GM23338 (cell line): Measurements from ENCODE around the gene ZFR2. TPM values are rescaled to one million over a fixed set of nuclear protein-coding genes. Genes with fewer than 3 reads are reported as not detected.

Source experiments
- ATAC-seq: fragments of 200-7000 bp; cut with Tn5 transposase; 3 replicates; pipeline ENCODE4 v1.9.1; 2020
- DNase-seq: peaks from one replicate; pipeline ENCODE4 v3.0.0-alpha.2; 2015; ENCODE audit warnings: low spot score
- H2AFZ ChIP-seq: fragments of 200-600 bp; sonication (generic); 2 replicates; pipeline ENCODE4 v1.8.0; 2016; ENCODE audit warnings: antibody characterized with exemption, mild to moderate bottlenecking, moderate library complexity
- H3F3A ChIP-seq: fragments of 200-600 bp; sonication (generic); replicated peaks from 2 replicates; pipeline ENCODE4 v1.8.0; 2017; ENCODE audit warnings: antibody characterized with exemption, mixed run types, low read depth
- H3K27ac ChIP-seq: fragments of 200-600 bp; sonication (generic); 2 replicates; pipeline ENCODE4 v1.6.1; 2016; ENCODE audit warnings: low read depth
- H3K27me3 ChIP-seq: fragments of 200-600 bp; sonication (generic); 2 replicates; pipeline ENCODE4 v1.8.0; 2016; ENCODE audit warnings: mild to moderate bottlenecking, mixed run types, moderate library complexity; ENCODE audit not compliant: insufficient read depth
- H3K36me3 ChIP-seq: fragments of 200-600 bp; sonication (generic); 2 replicates; pipeline ENCODE4 v1.8.0; 2016; ENCODE audit warnings: mild to moderate bottlenecking; ENCODE audit not compliant: insufficient read depth
- H3K4me1 ChIP-seq: fragments of 200-600 bp; sonication (generic); 2 replicates; pipeline ENCODE4 v1.8.0; 2016; ENCODE audit warnings: mild to moderate bottlenecking, moderate library complexity; ENCODE audit not compliant: insufficient read depth
- H3K4me2 ChIP-seq: fragments of 200-600 bp; sonication (generic); 2 replicates; pipeline ENCODE4 v1.7.1; 2017; ENCODE audit warnings: mixed run types
- H3K4me3 ChIP-seq: fragments of 200-600 bp; sonication (generic); 2 replicates; pipeline ENCODE4 v1.6.1; 2016; ENCODE audit warnings: mixed run types
- H3K79me2 ChIP-seq: fragments of 200-600 bp; sonication (generic); replicated peaks from 2 replicates; pipeline ENCODE4 v1.8.0; 2017; ENCODE audit warnings: mild to moderate bottlenecking; ENCODE audit not compliant: insufficient read depth
- H3K9me2 ChIP-seq: fragments of 200-600 bp; sonication (generic); 2 replicates; pipeline ENCODE4 v1.8.0; 2017; ENCODE audit not compliant: insufficient read depth
- H4K20me1 ChIP-seq: fragments of 200-600 bp; sonication (generic); replicated peaks from 2 replicates; pipeline ENCODE4 v1.8.0; 2017; ENCODE audit warnings: mild to moderate bottlenecking; ENCODE audit not compliant: insufficient read depth
- H3K27ac Mint-ChIP-seq: 2 replicates; pipeline ENCODE4 v1.8.0; 2020; ENCODE audit warnings: inconsistent platforms, mild to moderate bottlenecking, moderate library complexity, mixed read lengths
- H3K27me3 Mint-ChIP-seq: 3 replicates; pipeline ENCODE4 v1.8.0; 2022; ENCODE audit warnings: low read depth, mild to moderate bottlenecking, moderate library complexity, mixed read lengths, inconsistent platforms; ENCODE audit not compliant: insufficient read depth, poor library complexity
- H3K36me3 Mint-ChIP-seq: 3 replicates; pipeline ENCODE4 v1.8.0; 2021; ENCODE audit warnings: low read depth, mild to moderate bottlenecking, inconsistent platforms, moderate library complexity, mixed read lengths
- H3K4me1 Mint-ChIP-seq: 3 replicates; pipeline ENCODE4 v1.8.0; 2020; ENCODE audit warnings: mild to moderate bottlenecking, inconsistent platforms, mixed read lengths
- H3K4me3 Mint-ChIP-seq: 3 replicates; pipeline ENCODE4 v1.8.0; 2021; ENCODE audit warnings: moderate library complexity, mild to moderate bottlenecking, inconsistent platforms, mixed read lengths
- H3K9me3 Mint-ChIP-seq: 3 replicates; pipeline ENCODE4 v1.8.0; 2020; ENCODE audit warnings: moderate library complexity, mild to moderate bottlenecking, inconsistent platforms, mixed read lengths
- CREB1 ChIP-seq: fragments of 250-450 bp; sonication (Bioruptor Pico); IDR thresholded peaks from 2 replicates; pipeline ENCODE4 v1.5.0; 2020; ENCODE audit warnings: low read depth, mild to moderate bottlenecking, moderate library complexity
- EZH2 ChIP-seq: fragments of 200-600 bp; sonication (generic); IDR thresholded peaks from one replicate; pipeline ENCODE4 v1.8.0; 2017; ENCODE audit warnings: antibody characterized with exemption, mild to moderate bottlenecking, low read depth; ENCODE audit not compliant: unreplicated experiment
- POLR2AphosphoS5 ChIP-seq: IDR thresholded peaks from 2 replicates; pipeline ENCODE4 v1.6.1; 2016; ENCODE audit warnings: antibody characterized with exemption, low read depth
- STAT1 ChIP-seq: IDR thresholded peaks from one replicate; pipeline ENCODE4 v1.6.1; 2016; ENCODE audit warnings: antibody characterized with exemption; ENCODE audit not compliant: unreplicated experiment
- polyA plus RNA-seq: library from polyadenylated mRNA; unstranded; fragments of >200 nt; fragmentation: Nextera tagmentation; extraction: Ambion mirVana; gene quantifications from 2 replicates; pipeline ENCODE4 v1.2.1, GENCODE V29; 2016
- total RNA-seq: library from RNA; depleted of rRNA; stranded (reverse); fragments of >200 nt; shearing (Covaris generic); gene quantifications from 2 replicates; pipeline ENCODE4 v1.2.3, GENCODE V29; 2014
- TF ChIP-seq, protein P1 (sequence below): IDR thresholded peaks from 2 replicates; pipeline ENCODE4 v1.6.1; 2016; ENCODE audit warnings: antibody characterized with exemption
- TF ChIP-seq, protein P2 (sequence below): IDR thresholded peaks from one replicate; pipeline ENCODE4 v1.6.1; 2018; ENCODE audit warnings: antibody characterized with exemption; ENCODE audit not compliant: unreplicated experiment

The ZFR2 gene
- total and polyA plus RNA-seq, 2 experiments from 2014 or later, result 15.8 to 31.3 TPM

- H3K27me3 ChIP-seq, result no peaks in the 10 kb centered on the region
- no peak overlapping the region for H3K4me2 ChIP-seq
- H3K27ac ChIP-seq, result no peak overlapping the region
- no peaks in the 10 kb centered on the region for H3K9me2 ChIP-seq
- H3K4me1 Mint-ChIP-seq, result no peaks in the 10 kb centered on the region
- H3K27ac Mint-ChIP-seq, result no peak overlapping the region
- H3K9me3 Mint-ChIP-seq, result peaks cover 3% of the 10 kb centered on the region; the same call in 2 of the 3 replicates
- no peak overlapping the region for H2AFZ ChIP-seq
- 0 out of 3 replicates have a peak, but pooled peaks cover 4% of the 10 kb centered on the region for H3K36me3 Mint-ChIP-seq
- DNase-seq (no peak), ATAC-seq (no peak)
- H3K4me1 ChIP-seq, result no peaks in the 10 kb centered on the region
- no peaks in the 10 kb centered on the region for H4K20me1 ChIP-seq
- no peaks in the 10 kb centered on the region for H3F3A ChIP-seq
- no peaks in the 10 kb centered on the region for H3K36me3 ChIP-seq
- no peaks in the 10 kb centered on the region for H3K79me2 ChIP-seq
- no peak overlapping the region for H3K4me3 ChIP-seq
- H3K4me3 Mint-ChIP-seq, result no peak overlapping the region
- no peak for TF ChIP-seq POLR2AphosphoS5
- TF ChIP-seq, protein P1, sequence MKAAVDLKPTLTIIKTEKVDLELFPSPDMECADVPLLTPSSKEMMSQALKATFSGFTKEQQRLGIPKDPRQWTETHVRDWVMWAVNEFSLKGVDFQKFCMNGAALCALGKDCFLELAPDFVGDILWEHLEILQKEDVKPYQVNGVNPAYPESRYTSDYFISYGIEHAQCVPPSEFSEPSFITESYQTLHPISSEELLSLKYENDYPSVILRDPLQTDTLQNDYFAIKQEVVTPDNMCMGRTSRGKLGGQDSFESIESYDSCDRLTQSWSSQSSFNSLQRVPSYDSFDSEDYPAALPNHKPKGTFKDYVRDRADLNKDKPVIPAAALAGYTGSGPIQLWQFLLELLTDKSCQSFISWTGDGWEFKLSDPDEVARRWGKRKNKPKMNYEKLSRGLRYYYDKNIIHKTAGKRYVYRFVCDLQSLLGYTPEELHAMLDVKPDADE, result no peak
- peaks cover 4% of the 10 kb centered on the region for H3K27me3 Mint-ChIP-seq
Observed at GRCh38 chr19:3842948-3843347, 25.9 kb downstream of the ZFR2 start.

DNA sequence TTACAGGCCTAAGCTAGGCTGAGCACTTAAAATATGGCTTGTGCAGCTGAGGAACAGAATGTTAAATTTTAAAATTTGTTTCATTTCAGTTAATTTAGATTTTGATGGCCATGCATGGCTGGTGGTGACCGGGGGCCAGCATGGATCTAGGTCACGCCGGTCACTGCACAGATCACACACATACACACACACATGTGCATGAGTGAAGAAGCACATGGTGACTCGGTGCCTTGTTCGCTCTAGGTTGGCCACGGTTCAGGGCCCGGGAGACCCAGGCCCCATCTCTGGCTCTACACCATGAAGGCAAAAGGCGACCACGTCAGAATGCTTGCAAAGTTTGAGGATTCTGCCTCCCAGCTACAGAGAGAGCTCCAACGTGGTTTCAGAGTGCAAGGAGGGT lies 28.0 kb downstream of the ZFR2 start:
- Mint-ChIP-seq H3K27me3 (peaks cover 1% of the 10 kb centered on the region), H3K9me3 (peaks cover 17% of the 10 kb centered on the region), H3K27ac (no peak overlapping the region), H3K4me1 (no peaks in the 10 kb centered on the region), H3K36me3 (no peaks in the 10 kb centered on the region), H3K4me3 (no peak overlapping the region)
- Histone ChIP-seq H4K20me1 (no peaks in the 10 kb centered on the region), H3F3A (0 out of 2 replicates have a peak, but pooled peaks cover 3% of the 10 kb centered on the region), H3K4me2 (no peak overlapping the region), H3K79me2 (no peaks in the 10 kb centered on the region), H3K36me3 (no peaks in the 10 kb centered on the region), H3K27ac (no peak overlapping the region), H3K4me1 (no peaks in the 10 kb centered on the region), H3K4me3 (no peak overlapping the region), H3K9me2 (no peaks in the 10 kb centered on the region), H3K27me3 (no peaks in the 10 kb centered on the region), H2AFZ (no peak overlapping the region)
- TF ChIP-seq STAT1 (no peak), POLR2AphosphoS5 (no peak), CREB1 (CRISPR knock-in tag) (no peak), EZH2 (no peak)
- TF ChIP-seq, protein P2, sequence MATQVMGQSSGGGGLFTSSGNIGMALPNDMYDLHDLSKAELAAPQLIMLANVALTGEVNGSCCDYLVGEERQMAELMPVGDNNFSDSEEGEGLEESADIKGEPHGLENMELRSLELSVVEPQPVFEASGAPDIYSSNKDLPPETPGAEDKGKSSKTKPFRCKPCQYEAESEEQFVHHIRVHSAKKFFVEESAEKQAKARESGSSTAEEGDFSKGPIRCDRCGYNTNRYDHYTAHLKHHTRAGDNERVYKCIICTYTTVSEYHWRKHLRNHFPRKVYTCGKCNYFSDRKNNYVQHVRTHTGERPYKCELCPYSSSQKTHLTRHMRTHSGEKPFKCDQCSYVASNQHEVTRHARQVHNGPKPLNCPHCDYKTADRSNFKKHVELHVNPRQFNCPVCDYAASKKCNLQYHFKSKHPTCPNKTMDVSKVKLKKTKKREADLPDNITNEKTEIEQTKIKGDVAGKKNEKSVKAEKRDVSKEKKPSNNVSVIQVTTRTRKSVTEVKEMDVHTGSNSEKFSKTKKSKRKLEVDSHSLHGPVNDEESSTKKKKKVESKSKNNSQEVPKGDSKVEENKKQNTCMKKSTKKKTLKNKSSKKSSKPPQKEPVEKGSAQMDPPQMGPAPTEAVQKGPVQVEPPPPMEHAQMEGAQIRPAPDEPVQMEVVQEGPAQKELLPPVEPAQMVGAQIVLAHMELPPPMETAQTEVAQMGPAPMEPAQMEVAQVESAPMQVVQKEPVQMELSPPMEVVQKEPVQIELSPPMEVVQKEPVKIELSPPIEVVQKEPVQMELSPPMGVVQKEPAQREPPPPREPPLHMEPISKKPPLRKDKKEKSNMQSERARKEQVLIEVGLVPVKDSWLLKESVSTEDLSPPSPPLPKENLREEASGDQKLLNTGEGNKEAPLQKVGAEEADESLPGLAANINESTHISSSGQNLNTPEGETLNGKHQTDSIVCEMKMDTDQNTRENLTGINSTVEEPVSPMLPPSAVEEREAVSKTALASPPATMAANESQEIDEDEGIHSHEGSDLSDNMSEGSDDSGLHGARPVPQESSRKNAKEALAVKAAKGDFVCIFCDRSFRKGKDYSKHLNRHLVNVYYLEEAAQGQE, result no peak
- DNase-seq (no peak), ATAC-seq (no peak)
